Memory B cell (primary cell): Measurements from ENCODE around the gene SOSTDC1.
"Not testable (repeated sequence)": the region's sequence is repeated elsewhere in the genome, so short reads cannot be mapped to it uniquely, and the experiment has no call there.

Source experiments
- ATAC-seq: fragments of 150-1000 bp; cut with Tn5 transposase; 2 replicates; pipeline ENCODE4 v1.10.0; 2021; ENCODE audit warnings: low read depth, mild to moderate bottlenecking, moderate library complexity
- DNase-seq, 2 donors: peaks; one replicate each; pipeline ENCODE4 v3.0.0; 2022; ENCODE audit warnings: low spot score in 2 of 2
- H3K27ac Mint-ChIP-seq: one replicate; pipeline ENCODE4 v1.8.0; 2022; ENCODE audit warnings: mild to moderate bottlenecking, moderate library complexity, mixed read lengths
- H3K27me3 Mint-ChIP-seq: one replicate; pipeline ENCODE4 v1.8.0; 2022; ENCODE audit warnings: mixed read lengths
- H3K36me3 Mint-ChIP-seq: one replicate; pipeline ENCODE4 v1.8.0; 2022; ENCODE audit warnings: mild to moderate bottlenecking, mixed read lengths
- H3K4me1 Mint-ChIP-seq: one replicate; pipeline ENCODE4 v1.8.0; 2022; ENCODE audit warnings: mixed read lengths
- H3K4me3 Mint-ChIP-seq: one replicate; pipeline ENCODE4 v1.8.0; 2022; ENCODE audit warnings: mild to moderate bottlenecking, moderate library complexity, mixed read lengths
- H3K9me3 Mint-ChIP-seq: one replicate; pipeline ENCODE4 v1.8.0; 2022; ENCODE audit warnings: mixed read lengths

Gene SOSTDC1

DNA sequence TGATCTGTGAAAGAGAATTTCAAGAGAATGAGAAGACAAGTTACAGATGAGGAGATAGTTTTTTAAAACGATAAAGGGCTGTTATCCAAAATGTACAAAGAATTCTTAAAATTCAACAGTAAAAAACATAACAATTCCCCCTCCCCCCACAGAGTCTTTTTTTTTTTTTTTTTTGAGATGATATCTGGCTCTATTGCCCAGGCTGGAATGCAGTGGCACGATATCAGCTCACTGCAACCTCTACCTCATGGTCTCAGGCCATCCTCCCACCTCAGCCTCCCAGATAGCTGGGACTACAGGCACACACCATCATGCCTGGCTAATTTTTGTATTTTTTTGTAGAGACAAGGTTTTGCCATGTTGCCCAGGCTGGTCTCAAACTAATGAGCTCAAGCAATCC lies 21.7 kb downstream of the SOSTDC1 start:
- not testable (repeated sequence) for DNase-seq, H3K4me1 Mint-ChIP-seq, ATAC-seq, H3K9me3 Mint-ChIP-seq, H3K4me3 Mint-ChIP-seq, H3K27ac Mint-ChIP-seq, H3K27me3 Mint-ChIP-seq, H3K36me3 Mint-ChIP-seq

DNA sequence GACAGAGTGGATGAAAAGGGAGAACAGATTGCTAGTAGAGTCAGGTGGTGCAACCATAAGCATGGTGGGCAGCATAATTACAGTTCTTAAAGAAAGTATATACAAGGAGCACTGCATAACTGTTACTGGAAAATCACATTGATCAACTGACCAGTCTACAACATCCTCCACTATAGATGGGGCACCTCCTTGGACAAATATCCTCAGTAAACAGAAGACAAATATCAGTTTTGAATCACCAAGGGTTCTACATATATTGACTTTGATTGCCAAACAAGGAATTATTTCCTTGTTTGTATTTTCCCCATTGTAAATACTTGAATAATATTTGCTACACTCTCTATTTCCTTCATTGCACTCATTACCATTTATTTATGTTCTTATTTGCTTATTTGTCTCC lies 26.6 kb downstream of the SOSTDC1 start:
- ATAC-seq = no peak
- Mint-ChIP-seq H3K4me3 (no peak overlapping the region), H3K27ac (no peak overlapping the region), H3K36me3 (peaks cover 3% of the 10 kb centered on the region), H3K9me3 (no peaks in the 10 kb centered on the region), H3K27me3 (no peaks in the 10 kb centered on the region), H3K4me1 (no peaks in the 10 kb centered on the region)
- DNase-seq = no peak

GRCh38 chr7:16436306-16436705 lies 29.2 kb downstream of the SOSTDC1 start:
- Mint-ChIP-seq H3K9me3 (no peaks in the 10 kb centered on the region), H3K27me3 (no peaks in the 10 kb centered on the region), H3K4me1 (no peaks in the 10 kb centered on the region), H3K4me3 (no peak overlapping the region), H3K27ac (no peak overlapping the region), H3K36me3 (peaks cover 3% of the 10 kb centered on the region)
- no peak for ATAC-seq
- DNase-seq = no peak

DNA sequence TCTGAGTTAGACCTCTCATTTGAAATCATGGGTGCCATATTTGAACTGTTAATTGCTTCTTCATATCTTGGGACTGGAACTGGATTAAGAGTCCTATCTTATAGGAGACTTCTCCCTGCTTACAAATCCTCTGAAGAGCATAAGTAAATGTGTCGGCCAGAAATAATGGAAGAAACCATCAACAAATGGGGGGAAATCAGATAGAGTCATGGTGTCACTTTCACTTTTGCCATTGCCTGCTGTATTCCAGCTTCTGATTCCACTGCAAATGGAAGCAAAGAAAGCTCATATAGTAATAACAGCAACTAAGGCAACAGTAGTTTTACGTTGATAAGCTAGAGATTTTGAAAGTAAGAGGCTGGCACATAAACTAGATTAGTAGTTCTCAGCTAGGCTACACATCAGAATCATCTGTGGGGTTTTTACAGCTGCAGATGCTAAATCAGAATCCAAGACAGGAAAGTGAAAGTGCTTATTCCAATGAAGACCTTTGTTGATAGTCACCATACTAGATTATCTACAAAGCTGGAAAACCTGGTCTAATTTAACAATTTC lies 31.9 kb downstream of the SOSTDC1 start:
- ATAC-seq = no peak
- no peak for DNase-seq
- H3K4me1 Mint-ChIP-seq = no peaks in the 10 kb centered on the region
- H3K27ac Mint-ChIP-seq = no peak overlapping the region
- H3K27me3 Mint-ChIP-seq = peaks cover 5% of the 10 kb centered on the region
- H3K4me3 Mint-ChIP-seq = no peak overlapping the region
- no peaks in the 10 kb centered on the region for H3K9me3 Mint-ChIP-seq
- no peaks in the 10 kb centered on the region for H3K36me3 Mint-ChIP-seq

GRCh38 chr7:16432425-16432731 lies 33.2 kb downstream of the SOSTDC1 start:
- H3K36me3 Mint-ChIP-seq = no peaks in the 10 kb centered on the region
- H3K4me1 Mint-ChIP-seq = no peaks in the 10 kb centered on the region
- H3K4me3 Mint-ChIP-seq = no peak overlapping the region
- no peak for DNase-seq
- H3K9me3 Mint-ChIP-seq = no peaks in the 10 kb centered on the region
- H3K27ac Mint-ChIP-seq = no peak overlapping the region
- H3K27me3 Mint-ChIP-seq = peaks cover 5% of the 10 kb centered on the region
- ATAC-seq = no peak

- H3K4me1 Mint-ChIP-seq = no peaks in the 10 kb centered on the region
- H3K27ac Mint-ChIP-seq = no peak overlapping the region
- no peak overlapping the region for H3K4me3 Mint-ChIP-seq
- H3K36me3 Mint-ChIP-seq = no peaks in the 10 kb centered on the region
- H3K9me3 Mint-ChIP-seq = no peaks in the 10 kb centered on the region
- no peak for DNase-seq
- peaks cover 5% of the 10 kb centered on the region for H3K27me3 Mint-ChIP-seq
- ATAC-seq = peak; percentile 88
Measured at GRCh38 chr7:16431646-16432424, 33.7 kb downstream of the SOSTDC1 start.

GRCh38 chr7:16430133-16430532 lies 35.4 kb downstream of the SOSTDC1 start:
- Mint-ChIP-seq H3K4me1 (no peaks in the 10 kb centered on the region), H3K27me3 (peaks cover 5% of the 10 kb centered on the region), H3K36me3 (no peaks in the 10 kb centered on the region), H3K9me3 (no peaks in the 10 kb centered on the region), H3K27ac (no peak overlapping the region), H3K4me3 (no peak overlapping the region)
- no peak for DNase-seq
- ATAC-seq = no peak

- no peaks in the 10 kb centered on the region for H3K36me3 Mint-ChIP-seq
- DNase-seq = no peak
- H3K4me3 Mint-ChIP-seq = no peak overlapping the region
- H3K27me3 Mint-ChIP-seq = peaks cover 5% of the 10 kb centered on the region
- H3K9me3 Mint-ChIP-seq = no peaks in the 10 kb centered on the region
- ATAC-seq = no peak
- H3K27ac Mint-ChIP-seq = no peak overlapping the region
- H3K4me1 Mint-ChIP-seq = no peaks in the 10 kb centered on the region
Measured at GRCh38 chr7:16428672-16429071, 36.9 kb downstream of the SOSTDC1 start.

DNA sequence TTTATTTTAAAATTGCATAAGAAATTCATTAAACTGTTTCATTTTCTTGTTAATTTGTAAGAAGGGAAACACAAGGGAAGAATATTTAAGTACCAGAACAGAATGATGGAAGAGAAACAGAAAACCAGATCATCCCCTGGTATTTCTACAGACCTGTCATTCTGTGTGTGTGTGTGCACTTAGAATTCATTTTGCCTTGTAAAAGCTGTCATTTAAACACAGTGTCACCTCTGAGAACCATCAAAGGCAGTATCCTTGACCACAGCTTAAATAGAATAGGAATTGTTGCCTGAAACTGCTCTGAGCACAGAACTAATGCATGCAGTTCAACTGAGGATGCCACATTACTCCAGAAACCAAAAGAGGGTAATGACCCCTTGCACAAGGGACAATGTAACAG lies 37.4 kb downstream of the SOSTDC1 start:
- Mint-ChIP-seq H3K4me3 (no peak overlapping the region), H3K27me3 (peaks cover 5% of the 10 kb centered on the region), H3K27ac (no peak overlapping the region), H3K4me1 (no peaks in the 10 kb centered on the region), H3K36me3 (no peaks in the 10 kb centered on the region), H3K9me3 (no peaks in the 10 kb centered on the region)
- no peak for DNase-seq
- no peak for ATAC-seq

DNA sequence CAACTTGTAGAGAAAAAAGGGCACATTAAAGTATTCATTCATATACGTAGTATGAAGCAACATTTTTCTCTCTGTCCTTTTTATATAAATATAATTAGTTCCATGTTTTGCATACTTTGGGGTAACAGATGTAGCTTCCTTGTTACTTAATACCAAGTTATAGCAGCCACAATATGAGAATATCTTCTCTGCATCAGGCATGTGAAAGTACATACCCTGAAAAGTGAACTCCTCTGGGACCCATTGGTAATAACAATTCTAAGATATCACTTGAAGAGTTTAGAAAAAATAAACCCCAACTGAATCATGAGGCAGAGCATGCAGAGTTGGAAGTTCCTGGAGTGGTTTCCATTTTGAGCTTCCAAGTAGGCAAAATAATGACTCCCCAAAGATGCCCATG lies 41.8 kb downstream of the SOSTDC1 start:
- ATAC-seq (no peak), DNase-seq (no peak)
- no peak overlapping the region for H3K27ac Mint-ChIP-seq
- H3K4me1 Mint-ChIP-seq = peaks cover 4% of the 10 kb centered on the region
- no peaks in the 10 kb centered on the region for H3K9me3 Mint-ChIP-seq
- H3K27me3 Mint-ChIP-seq = peaks cover under 1% of the 10 kb centered on the region
- no peak overlapping the region for H3K4me3 Mint-ChIP-seq
- H3K36me3 Mint-ChIP-seq = no peaks in the 10 kb centered on the region

- Mint-ChIP-seq H3K27ac (no peak overlapping the region), H3K4me1 (peaks cover 4% of the 10 kb centered on the region)
- ATAC-seq = no peak
Measured at GRCh38 chr7:16422917-16423316, 42.6 kb downstream of the SOSTDC1 start.

DNA sequence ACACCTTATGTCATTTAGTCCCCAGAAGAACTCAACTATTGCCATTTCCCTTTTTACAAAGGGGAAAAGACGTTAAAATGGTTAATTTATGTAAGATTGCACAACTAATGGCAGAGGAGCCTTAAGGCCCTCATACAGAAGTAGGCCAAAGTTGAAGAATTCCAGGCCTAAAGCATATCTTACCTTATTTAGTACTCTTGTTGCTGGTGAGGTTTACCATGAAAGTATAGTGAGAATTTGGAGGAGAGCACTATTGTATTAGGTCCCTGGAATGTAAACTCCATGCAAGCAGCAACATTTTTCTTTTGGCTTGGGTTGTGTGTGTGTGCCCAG lies 43.5 kb downstream of the SOSTDC1 start:
- H3K9me3 Mint-ChIP-seq = no peaks in the 10 kb centered on the region
- peak overlapping the region; percentile 75 for H3K4me3 Mint-ChIP-seq
- H3K27ac Mint-ChIP-seq = peak overlapping the region; percentile 73
- ATAC-seq = no peak
- peaks cover 4% of the 10 kb centered on the region for H3K4me1 Mint-ChIP-seq
- DNase-seq = no peak
- H3K27me3 Mint-ChIP-seq = no peaks in the 10 kb centered on the region
- no peaks in the 10 kb centered on the region for H3K36me3 Mint-ChIP-seq

More at GRCh38 chr7:16422917-16423316, 42.6 kb downstream of the SOSTDC1 start:
- Mint-ChIP-seq H3K4me3 (no peak overlapping the region), H3K36me3 (no peaks in the 10 kb centered on the region), H3K27me3 (no peaks in the 10 kb centered on the region), H3K9me3 (no peaks in the 10 kb centered on the region)
- no peak for DNase-seq

- DNase-seq = peak; percentile 34 to 61
Measured at GRCh38 chr7:16421333-16422102, 44.0 kb downstream of the SOSTDC1 start, which contains the start of gene CRPPA. TSS of gene CRPPA (minus strand) at chr7:16421538. CDS start at chr7:16421322, 216 bp downstream.

DNA sequence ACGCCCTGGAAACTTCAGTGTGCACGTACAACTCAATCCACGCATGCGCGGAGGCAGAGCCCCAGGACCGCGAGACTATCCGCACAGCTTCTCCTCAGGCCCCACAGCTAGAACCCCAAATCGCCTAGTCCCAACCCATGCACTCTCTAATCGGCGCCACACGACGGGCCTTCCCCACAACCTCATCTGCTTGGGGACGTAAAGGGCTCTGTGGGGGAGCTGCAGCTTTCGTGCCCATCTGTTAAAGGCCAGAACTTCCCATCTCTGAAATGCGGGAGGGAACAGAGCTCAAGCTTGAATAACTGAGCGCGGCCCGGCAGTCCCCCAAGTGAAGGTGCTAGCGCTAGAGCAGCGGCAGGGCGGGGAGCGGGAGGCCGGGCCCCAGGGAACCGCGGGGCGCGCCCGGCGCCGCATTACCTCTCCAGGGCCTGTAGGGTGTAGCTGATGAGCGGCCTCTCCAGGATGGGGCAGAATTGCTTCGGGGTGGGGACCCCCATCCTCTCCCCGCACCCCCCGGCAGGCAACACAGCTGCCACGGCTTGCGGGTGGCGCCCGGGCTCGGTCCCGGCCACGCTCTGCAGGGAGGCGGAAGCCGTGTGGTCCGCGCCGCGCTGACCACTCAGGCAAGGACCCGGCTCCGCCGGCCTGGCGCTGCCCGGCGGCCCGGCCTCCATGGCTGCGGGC lies 44.7 kb downstream of the SOSTDC1 start:
- ATAC-seq (peak; percentile 90), DNase-seq (peak; percentile 81 to 83)
- peak overlapping the region; percentile 90 for H3K4me3 Mint-ChIP-seq
- no peaks in the 10 kb centered on the region for H3K36me3 Mint-ChIP-seq
- no peaks in the 10 kb centered on the region for H3K9me3 Mint-ChIP-seq
- H3K27ac Mint-ChIP-seq = peak overlapping the region; percentile 88
- H3K4me1 Mint-ChIP-seq = peaks cover 8% of the 10 kb centered on the region
- no peaks in the 10 kb centered on the region for H3K27me3 Mint-ChIP-seq

More at GRCh38 chr7:16421333-16422102, 44.0 kb downstream of the SOSTDC1 start, which contains the start of gene CRPPA:
- Mint-ChIP-seq H3K27me3 (no peaks in the 10 kb centered on the region), H3K9me3 (no peaks in the 10 kb centered on the region), H3K4me1 (peaks cover 8% of the 10 kb centered on the region), H3K27ac (peak within 1 kb of the TSS; percentile 88), H3K4me3 (peak within 1 kb of the TSS; percentile 90), H3K36me3 (no peaks in the 10 kb centered on the region)
- ATAC-seq = peak; percentile 21
